SK-N-MC (cell line): ENCODE data around the gene U2AF2.

Source experiments
- EZH2 ChIP-seq: fragments of 200-600 bp; sonication (generic); IDR thresholded peaks from one replicate; pipeline ENCODE4 v1.6.1; 2017; ENCODE audit warnings: antibody characterized with exemption
- FOXP2 ChIP-seq: optimal IDR thresholded peaks from 2 replicates; pipeline ENCODE3; 2011; ENCODE audit warnings: mild to moderate bottlenecking, moderate library complexity; ENCODE audit not compliant: insufficient read depth; ENCODE audit errors: extremely low read length, control extremely low read depth
- POLR2AphosphoS5 ChIP-seq: IDR thresholded peaks from 2 replicates; pipeline ENCODE4 v1.6.1; 2012; ENCODE audit warnings: mild to moderate bottlenecking, low read depth, low read length, borderline replicate concordance

DNA sequence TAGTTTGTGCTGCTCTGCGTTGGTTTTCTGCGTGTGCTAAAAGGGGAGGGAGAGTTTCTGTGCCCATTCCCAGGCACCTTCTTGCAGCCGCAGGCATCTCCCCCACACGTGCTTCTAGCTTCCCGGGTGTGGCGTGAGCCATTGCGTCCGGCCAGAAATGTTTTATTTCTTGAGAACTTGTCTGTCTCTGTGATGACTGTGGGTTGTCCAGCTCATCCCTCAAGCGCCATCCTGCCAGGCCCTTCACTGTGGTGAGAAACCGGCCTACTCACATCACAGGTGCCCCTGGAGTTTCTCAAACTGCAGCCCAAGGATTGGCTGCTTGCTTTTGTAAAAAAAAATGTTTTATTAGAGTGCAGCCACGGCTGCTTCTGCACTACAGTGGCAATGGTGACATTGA is 44.4 kb downstream of the U2AF2 start:
- TF ChIP-seq POLR2AphosphoS5, result no peak
- TF ChIP-seq EZH2, result no peak
- TF ChIP-seq FOXP2, result no peak
